Esophagus muscularis mucosa (tissue), 4 donors: ENCODE results near the gene MSI2. TPM values are rescaled to one million over a fixed set of nuclear protein-coding genes. Genes with fewer than 3 reads are reported as not detected.

Experiments
- DNase-seq: peaks from one replicate; pipeline ENCODE4 v3.0.0-alpha.2; 2017; ENCODE audit errors: extremely low spot score
- H3K27ac ChIP-seq, 4 donors: fragments of 200-600 bp; sonication (generic); replicated peaks in 1 of 4; 1 replicate in 3 of 4; 2 replicates in 1 of 4; pipeline ENCODE4 v1.5.1; 2016 to 2019; ENCODE audit warnings: mild to moderate bottlenecking in 1 of 4
- H3K27me3 ChIP-seq, 4 donors: fragments of 200-600 bp; sonication (generic); one replicate each; pipeline versions ENCODE4 v1.5.1 to v1.6.0; 2016 to 2019
- H3K36me3 ChIP-seq, 4 donors: fragments of 200-600 bp; sonication (generic); one replicate each; pipeline ENCODE4 v1.5.1; 2016 to 2019
- H3K4me1 ChIP-seq, 4 donors: fragments of 200-600 bp; sonication (generic); one replicate each; pipeline ENCODE4 v1.5.1; 2016 to 2019
- H3K4me3 ChIP-seq, 4 donors: fragments of 200-600 bp; sonication (generic); 1 replicate in 2 of 4; 2 replicates in 2 of 4; pipeline ENCODE4 v1.5.1; 2016 to 2019; ENCODE audit warnings: mild to moderate bottlenecking in 4 of 4, moderate library complexity in 1 of 4
- H3K9me3 ChIP-seq, 4 donors: fragments of 200-600 bp; sonication (generic); 1 replicate in 3 of 4; 2 replicates in 1 of 4; pipeline ENCODE4 v1.5.1; 2016 to 2019
- CTCF ChIP-seq, 3 experiments: fragments of 200-600 bp in 2 of 3; fragments of 450-650 bp in 1 of 3; sonication (generic) in 2 of 3; IDR thresholded peaks; one replicate each; pipeline ENCODE4 v1.5.1; 2017 to 2019; ENCODE audit warnings: antibody characterized with exemption in 3 of 3, mild to moderate bottlenecking in 2 of 3, moderate library complexity in 1 of 3
- EP300 ChIP-seq: sonication (generic); formaldehyde crosslinking; IDR thresholded peaks from one replicate; pipeline ENCODE4 v1.6.1; 2017; ENCODE audit warnings: antibody characterized with exemption
- POLR2A ChIP-seq: fragments of 450-650 bp; IDR thresholded peaks from one replicate; pipeline ENCODE4 v1.6.1; 2017; ENCODE audit warnings: antibody characterized with exemption, moderate library complexity, mild to moderate bottlenecking, low read depth
- POLR2AphosphoS5 ChIP-seq, 2 donors: sonication (generic); formaldehyde crosslinking; IDR thresholded peaks; one replicate each; pipeline ENCODE4 v1.6.1; 2017; ENCODE audit warnings: antibody characterized with exemption in 2 of 2
- WGBS: methylation state at CpG from one replicate; pipeline ENCODE4 v1.1.5; 2018; 5-methylcytosine and 5-hydroxymethylcytosine counted together
- intact Hi-C: fragments of 100-400 bp; cut with DNase I; formaldehyde crosslinking; loops from one replicate; pipeline ENCODE4 v1.15.1; 2023
- total RNA-seq, 4 donors: library from RNA; depleted of rRNA; stranded (reverse); fragments of >200 nt; gene quantifications; one replicate each; pipeline versions ENCODE4 v1.1.0 to v1.2.1, GENCODE V29; 2016

MSI2 gene
- total RNA-seq, 4 donors from 2014 or later: 28.8 to 39.0 (median 29.6) TPM

DNA sequence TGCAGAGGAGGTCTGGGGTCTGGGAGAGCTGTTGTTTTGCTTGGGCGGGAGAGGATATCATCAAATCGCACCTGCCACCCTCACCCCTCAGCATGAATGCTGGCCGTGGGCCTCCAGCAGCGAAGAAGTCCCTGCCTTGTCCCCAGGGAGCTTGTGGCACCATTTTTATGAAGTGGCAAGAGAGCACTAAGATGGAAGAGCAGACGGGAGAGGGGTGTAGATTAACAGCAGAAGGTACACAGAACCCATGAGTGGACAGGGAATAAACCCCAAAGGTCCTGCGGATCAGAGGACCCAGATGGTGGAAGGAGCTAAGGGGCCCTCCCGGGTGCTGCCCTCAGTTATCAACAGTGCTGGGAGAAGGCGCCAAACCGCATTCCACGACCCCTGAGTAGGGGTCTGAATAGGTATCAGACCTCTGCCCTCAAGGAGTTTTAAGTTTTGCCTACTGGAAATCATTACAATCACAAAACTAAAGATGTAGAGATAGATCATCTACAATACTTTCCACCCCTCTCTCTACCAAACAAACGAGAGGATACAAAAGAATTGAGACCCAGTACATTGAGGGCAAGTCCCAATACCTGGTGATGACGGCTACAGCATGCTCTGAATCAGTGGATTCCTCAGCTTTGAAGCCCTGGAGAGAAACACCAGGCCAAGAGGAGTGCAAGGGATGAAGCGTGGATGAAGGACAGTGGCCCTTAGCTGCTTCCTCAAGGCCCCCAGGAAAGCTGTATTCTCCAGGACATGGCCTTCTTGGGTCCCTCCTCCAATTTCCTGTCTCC lies 428.6 kb downstream of the MSI2 start:
- Histone ChIP-seq H3K36me3 (peaks cover 0 to 9% (median 0%) of the 10 kb centered on the region in 4 donors), H3K4me1 (no peaks in the 10 kb centered on the region), H3K27me3 (no peaks in the 10 kb centered on the region), H3K27ac (no peak overlapping the region), H3K9me3 (no peaks in the 10 kb centered on the region), H3K4me3 (no peak overlapping the region)
- TF ChIP-seq POLR2A (no peak), CTCF (IDR thresholded peaks at IDR 0.05) (no peak), POLR2AphosphoS5 (IDR thresholded peaks at IDR 0.05) (no peak), EP300 (no peak)
- 95% methylated on average over 13 of the region's 13 CpGs for WGBS
- intact Hi-C loops: no loop called here
- peak; percentile 62 for DNase-seq

DNA sequence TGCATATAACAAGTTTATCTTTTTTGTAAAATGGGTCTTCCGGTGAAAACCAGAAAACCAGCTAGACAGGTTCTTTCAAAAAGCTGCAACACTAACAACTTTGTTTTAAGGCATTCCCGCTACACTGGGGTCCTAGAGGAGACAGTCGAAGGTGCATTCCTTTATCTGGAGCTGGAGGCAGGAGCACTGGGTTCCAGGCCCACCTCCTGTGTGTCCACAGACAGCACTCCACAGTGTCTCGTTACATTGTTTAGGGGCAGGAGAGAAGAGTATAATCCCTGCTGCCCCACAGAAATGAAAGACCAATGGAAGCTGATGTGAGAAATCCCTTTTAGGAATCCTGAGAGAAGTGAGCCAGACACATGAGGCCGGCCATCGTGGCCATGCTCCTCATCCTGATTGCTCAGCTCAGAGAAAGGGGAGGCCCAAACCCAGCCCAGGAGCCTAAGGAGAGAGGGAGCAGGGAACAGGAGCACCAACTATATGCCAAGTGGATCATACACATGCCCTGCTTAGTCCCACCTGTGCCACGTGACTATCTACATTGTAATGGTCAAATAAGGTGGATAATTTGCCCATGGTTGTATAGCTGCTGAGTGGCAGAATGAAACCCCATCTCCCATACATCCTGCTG lies 429.3 kb downstream of the MSI2 start:
- Histone ChIP-seq H3K4me3 (no peak overlapping the region), H3K36me3 (peaks cover 0 to 9% (median 0%) of the 10 kb centered on the region in 4 donors), H3K27me3 (no peaks in the 10 kb centered on the region), H3K9me3 (no peaks in the 10 kb centered on the region), H3K4me1 (no peaks in the 10 kb centered on the region), H3K27ac (no peak overlapping the region)
- TF ChIP-seq EP300 (no peak), CTCF (IDR thresholded peaks at IDR 0.05) (no peak), POLR2AphosphoS5 (IDR thresholded peaks at IDR 0.05) (no peak), POLR2A (no peak)
- DNase-seq: peak; percentile 82
- intact Hi-C loops: no loop called here
- 96% methylated on average over 7 of the region's 7 CpGs for WGBS

GRCh38 chr17:57687642-57688041 lies 431.3 kb downstream of the MSI2 start:
- Histone ChIP-seq H3K4me1 (no peaks in the 10 kb centered on the region), H3K27ac (no peak overlapping the region), H3K4me3 (no peak overlapping the region), H3K36me3 (peaks cover 0 to 8% (median 0%) of the 10 kb centered on the region in 4 donors), H3K27me3 (no peaks in the 10 kb centered on the region), H3K9me3 (no peaks in the 10 kb centered on the region)
- no peak for DNase-seq
- TF ChIP-seq EP300 (no peak), CTCF (IDR thresholded peaks at IDR 0.05) (no peak), POLR2A (no peak), POLR2AphosphoS5 (IDR thresholded peaks at IDR 0.05) (no peak)
- intact Hi-C loops: no loop called here

DNA sequence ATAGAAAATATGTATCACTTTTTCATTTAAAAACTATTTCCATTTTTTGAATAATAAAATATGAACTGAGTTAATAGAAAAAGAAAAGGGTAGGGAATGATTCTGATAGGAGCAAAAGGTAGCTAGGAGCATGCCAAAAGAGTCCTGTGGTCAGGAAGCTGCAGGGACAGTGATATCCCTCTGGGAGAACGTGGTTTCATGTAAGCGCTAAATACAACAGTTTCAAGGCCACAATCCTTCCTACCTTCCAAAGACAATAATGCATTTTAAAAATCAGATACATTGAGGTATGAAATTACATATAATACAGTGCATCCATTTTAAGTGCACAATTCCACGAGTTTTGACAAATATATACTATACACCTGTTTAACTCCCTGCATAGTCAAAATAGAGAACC lies 432.9 kb downstream of the MSI2 start:
- no peaks in the 10 kb centered on the region for H3K9me3 ChIP-seq
- H3K27ac ChIP-seq: no peak overlapping the region
- no peaks in the 10 kb centered on the region for H3K4me1 ChIP-seq
- 72% methylated on average over 3 of the region's 3 CpGs for WGBS
- no peak for DNase-seq
- no peaks in the 10 kb centered on the region for H3K27me3 ChIP-seq
- TF ChIP-seq EP300: no peak
- no peak for TF ChIP-seq POLR2A
- TF ChIP-seq POLR2AphosphoS5 (IDR thresholded peaks at IDR 0.05): no peak
- intact Hi-C loops: no loop called here
- no peaks in the 10 kb centered on the region for H3K36me3 ChIP-seq
- H3K4me3 ChIP-seq: no peak overlapping the region

DNA sequence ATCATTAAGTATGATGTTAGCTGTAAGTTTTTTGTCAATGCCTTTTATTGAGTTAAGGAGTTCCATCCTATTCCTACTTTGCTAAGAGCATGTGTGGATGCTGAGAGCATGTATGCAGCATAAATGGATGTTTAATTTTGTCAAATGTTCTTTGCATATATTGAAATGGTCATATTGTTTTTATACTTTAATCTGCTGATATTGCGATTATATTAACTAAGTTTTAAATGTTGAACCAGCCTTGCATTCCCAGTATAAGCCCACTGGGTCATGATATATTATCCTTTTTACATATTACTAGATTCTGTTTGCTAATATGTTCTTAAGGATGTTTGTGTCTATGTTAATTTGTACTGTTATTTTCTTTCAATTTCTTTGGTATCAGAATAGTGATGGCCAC lies 435.6 kb downstream of the MSI2 start:
- H3K27ac ChIP-seq: no peak overlapping the region
- 92% methylated on average over 1 of the region's 1 CpG for WGBS
- no peak overlapping the region for H3K4me3 ChIP-seq
- no peak for DNase-seq
- H3K27me3 ChIP-seq: peaks cover 0 to under 1% (median 0%) of the 10 kb centered on the region in 4 donors
- H3K4me1 ChIP-seq: no peaks in the 10 kb centered on the region
- intact Hi-C loops: no loop called here
- H3K36me3 ChIP-seq: no peaks in the 10 kb centered on the region
- TF ChIP-seq EP300: no peak
- no peak for TF ChIP-seq POLR2AphosphoS5 (IDR thresholded peaks at IDR 0.05)
- no peak for TF ChIP-seq POLR2A
- no peak for TF ChIP-seq CTCF (IDR thresholded peaks at IDR 0.05)
- H3K9me3 ChIP-seq: no peaks in the 10 kb centered on the region
